ENCODE data around the gene RINT1.
"Not testable (repeated sequence)": the region's sequence is repeated elsewhere in the genome, so short reads cannot be mapped to it uniquely, and the experiment has no call there.

RINT1 gene

DNA sequence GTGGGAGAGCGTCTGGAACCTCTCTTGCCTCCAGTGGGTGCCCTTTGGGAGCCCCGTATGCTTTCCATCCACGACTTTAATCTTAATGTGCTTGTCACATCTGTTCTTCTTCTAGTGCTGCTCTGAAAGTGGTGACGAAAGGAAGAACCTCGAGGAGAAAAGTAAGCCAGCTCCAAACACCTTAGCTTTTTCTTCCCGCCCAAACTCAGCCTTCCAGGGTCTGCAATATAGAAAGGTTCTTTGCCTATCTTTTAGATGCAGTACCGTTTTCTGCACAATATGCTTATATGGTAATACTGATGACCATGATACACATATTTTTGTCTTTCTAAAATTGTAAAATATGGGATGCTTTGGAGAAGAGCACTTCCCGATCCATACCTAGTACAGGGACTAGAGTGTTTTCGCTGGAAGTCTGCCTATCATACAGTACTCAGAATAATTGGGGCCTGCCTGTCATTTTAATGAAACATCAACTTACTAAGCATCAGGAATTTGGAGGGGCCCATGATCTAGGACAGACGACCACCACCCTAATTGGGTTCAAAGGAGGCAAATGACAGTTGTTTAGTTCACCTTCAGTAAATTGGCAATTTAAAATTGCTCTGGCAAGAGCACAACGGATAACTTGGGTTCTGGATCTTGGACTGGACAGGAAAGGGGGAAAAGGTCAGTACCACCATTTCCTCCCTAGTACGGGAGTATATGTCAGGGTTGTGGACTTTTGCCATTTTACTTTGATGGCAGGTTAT, 884 bp downstream of the RINT1 start:
- no peak for DNase-seq (ENCODE audit: low read depth)

DNA sequence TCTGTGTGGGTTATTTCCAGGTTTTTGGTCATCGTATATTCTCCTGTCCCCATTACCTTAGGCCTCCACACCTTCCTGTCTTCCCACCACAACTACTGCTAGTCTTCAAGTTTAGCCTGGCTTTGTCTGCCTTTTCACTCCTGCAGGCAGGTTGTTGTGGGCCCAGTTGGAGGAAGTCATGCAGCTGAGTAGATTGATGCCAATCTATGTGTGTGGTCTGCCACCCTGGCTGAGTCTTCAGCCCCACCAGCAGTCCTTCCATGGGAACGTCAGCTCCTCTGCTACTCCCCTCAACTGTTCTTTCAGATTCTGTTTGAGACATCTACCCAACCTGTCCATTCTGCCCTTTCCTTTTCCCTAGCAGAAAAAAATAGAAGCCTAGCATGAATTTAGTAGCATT, 6.3 kb downstream of the RINT1 start:
- DNase-seq (ENCODE audit: low read depth) = no peak

DNA sequence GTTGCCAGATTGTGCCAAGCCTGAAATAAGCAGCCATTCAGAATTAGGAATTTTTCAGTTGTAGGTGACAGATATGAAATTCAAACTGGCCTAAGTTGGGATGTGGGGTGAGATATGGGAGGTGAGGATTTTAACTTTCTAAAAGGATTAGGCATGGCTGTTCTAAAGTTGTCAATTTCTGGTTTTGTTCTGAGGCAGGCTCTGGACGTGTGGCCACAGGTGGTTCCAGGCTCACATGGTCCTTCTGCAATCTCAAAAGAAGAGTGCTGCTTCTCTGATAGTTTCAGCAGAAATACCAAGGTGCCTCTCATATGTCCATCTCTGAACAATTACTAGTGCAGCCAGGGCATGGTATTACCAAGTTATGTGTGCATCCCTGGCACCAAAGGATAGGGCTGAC, 27.9 kb downstream of the RINT1 start:
- no peak for DNase-seq (ENCODE audit: low read depth)

DNA sequence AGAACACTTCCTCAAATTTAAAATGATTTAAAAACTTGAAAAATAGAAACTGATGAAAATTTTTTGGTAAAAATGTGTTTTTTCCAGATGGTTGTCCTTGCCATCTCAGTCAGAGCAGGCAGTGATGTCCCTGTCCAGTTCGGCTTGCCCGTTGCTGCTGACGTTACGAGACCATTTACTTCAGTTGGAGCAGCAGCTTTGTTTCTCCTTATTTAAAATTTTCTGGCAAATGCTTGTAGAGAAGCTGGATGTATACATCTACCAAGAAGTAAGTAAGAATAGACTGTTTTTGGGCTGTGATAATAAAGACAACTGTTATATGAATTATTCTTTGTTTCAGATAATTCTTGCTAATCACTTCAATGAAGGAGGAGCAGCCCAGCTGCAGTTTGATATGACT, 33.2 kb downstream of the RINT1 start:
- no peak for DNase-seq (ENCODE audit: low read depth)

DNA sequence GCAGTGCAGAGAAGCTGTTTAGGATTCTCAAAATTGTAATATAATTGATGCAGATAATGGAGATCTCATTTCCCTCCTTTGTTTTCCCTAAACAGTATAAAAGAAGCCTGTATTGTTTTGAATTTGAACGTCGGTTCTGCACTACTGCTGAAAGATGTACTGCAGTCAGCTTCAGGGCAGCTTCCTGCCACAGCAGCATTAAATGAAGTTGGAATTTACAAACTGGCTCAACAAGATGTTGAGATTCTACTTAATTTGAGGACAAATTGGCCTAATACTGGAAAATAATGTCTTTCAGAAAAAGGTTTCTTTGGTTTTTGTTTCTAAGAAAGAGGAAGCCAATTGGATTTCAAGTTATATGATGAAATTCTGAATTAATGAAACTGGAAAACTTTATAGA, 35.0 kb downstream of the RINT1 start:
- DNase-seq (ENCODE audit: low read depth) = no peak

DNA sequence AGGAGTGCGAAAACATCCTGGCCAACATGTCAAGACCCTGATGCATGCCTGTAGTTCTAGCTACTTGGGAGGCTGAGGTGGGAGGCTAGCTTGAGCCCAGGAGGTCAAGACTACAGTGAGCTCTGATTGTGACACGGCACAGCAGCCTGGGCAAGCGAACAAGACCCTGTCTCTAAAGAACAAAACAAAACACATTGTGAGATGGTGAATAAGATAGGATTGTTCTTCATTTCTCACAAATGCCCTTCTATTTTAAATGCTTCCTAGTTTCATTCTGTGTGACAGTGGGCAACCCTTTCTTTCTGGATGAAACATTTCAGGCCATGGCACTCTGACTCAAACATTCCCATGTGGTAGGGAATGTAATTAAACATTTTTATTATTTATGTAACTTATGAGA, 35.8 kb downstream of the RINT1 start:
- no peak for DNase-seq (ENCODE audit: low read depth)

DNA sequence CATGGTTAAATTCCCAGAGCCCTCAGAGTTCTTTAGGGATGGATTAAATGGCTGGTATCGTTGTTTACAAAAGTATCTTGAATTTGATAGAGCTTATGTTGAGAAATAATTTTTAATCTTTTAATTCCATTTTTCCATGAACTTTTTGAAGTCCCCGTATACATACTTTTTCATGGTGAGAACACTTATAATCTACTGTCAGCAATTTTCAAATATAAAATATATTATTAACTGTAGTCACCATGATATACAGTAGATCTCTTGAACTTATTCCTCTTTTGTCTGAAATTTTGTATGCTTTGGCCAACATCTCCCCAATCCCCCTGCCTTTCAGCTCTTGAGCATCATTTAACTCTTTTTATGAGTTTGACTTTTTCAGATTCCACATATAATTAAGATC, 39.9 kb downstream of the RINT1 start:
- DNase-seq (ENCODE audit: low read depth) = no peak

DNA sequence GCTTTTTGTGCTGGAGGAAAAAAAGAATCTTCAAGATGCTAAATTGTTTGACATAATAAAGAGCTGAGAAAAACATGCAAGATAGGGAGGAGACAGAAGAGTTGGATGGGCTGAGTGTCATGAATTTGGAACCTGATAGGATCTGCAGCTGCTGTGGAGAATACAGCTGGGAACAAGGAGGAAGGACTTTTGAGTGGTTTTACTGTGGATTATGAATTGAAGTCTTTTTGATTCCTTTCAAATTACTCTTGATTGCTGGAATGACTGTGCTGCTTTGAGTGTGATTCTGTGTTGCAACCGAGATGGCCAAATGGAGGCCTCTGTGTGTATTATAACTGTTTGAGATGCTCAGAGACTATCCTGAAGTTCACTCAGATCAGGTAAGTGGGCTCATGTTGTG, 45.2 kb downstream of the RINT1 start:
- no peak for DNase-seq (ENCODE audit: low read depth)

DNA sequence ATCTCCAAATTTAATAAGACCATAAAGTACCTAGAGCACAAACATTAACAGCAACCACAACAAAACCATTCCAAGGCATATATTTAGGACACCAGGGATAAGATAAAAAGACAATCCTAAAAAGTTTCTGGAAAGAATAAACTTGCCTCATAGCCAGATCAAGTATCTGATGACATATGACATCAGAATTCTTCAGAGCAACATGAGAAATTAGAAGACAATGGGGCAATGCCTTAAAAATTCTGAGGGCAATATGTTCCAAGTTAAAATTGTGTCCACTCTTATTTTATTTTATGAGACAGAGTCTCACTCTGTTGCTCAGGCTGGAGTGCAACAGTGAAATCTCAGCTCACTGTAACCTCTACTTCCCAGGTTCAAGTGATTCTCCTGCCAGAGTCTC, 46.5 kb downstream of the RINT1 start:
- DNase-seq (ENCODE audit: low read depth) = no peak

DNA sequence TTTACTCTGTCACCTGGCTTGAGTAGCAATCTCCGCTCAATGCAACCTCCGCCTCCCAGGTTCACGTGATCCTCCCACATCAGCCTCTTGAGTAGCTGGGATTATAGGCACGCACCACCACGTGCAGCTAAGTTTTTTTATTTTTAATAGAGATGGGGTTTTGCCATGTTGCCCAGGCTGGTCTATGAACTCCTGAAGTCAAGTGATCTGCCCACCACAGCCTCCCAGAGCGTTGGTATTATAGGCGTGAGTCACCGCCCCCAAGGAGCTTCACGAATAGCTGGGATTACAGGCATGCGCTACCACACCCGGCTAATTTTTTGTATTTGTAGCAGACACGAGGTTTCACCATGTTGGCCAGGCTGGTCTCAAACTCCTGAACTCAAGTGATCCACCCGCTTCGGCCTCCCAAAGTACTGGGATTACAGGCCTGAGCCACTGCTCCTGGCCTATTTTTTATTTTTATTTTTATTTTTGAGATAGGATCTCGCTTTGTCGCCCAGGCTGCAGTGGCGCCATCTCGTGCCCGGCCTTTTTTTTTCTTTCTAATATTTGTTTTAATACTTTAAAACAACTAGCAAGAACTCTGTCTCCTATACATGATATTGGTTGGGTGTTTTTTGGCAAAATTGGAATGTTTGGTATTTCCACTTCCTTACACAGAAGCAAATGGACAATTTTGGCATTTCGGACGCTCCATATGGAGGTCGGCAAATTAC, 48.2 kb downstream of the RINT1 start:
- DNase-seq (ENCODE audit: low read depth) = no peak

DNA sequence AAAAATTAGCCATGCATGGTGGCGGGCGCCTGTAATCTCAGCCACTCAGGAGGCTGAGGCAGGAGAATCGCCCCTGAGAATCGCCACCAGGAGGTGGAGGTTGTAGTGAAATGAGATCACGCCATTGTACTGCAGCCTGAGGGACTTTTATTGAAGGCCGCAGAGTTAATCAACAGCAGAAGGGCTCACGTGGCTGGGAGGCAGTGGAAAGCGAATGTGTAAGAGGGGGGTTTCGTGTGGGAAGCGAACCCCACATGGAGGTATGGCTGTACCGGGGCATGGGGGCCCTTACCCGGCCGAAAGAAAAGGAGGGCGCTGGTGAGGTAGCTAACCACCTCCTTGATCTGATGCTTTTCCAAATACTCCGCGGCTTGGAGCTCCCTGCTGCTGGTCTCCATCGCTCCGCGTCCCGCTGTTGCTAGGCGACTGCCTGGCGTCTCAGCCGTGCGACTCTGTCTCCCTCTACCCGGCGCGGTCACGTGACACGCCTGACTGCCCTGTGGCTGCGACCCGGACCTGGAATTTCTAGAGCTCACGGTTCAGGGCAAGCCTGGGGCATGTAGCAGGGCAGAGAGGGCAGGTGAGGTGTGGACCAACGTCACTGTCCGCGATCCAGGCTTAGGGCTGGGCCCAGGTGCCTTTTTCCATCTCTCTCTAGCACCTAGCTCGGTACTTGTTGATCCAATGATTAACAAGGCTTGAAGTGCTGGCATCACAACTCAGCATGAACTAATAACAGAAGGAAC, 49.2 kb downstream of the RINT1 start, which contains the start of gene EFCAB10:
Gene EFCAB10, minus strand, starts transcription at position 428 of the 746 bp plus-strand sequence. Its CDS starts 30 bp downstream, at position 398.
- peak; percentile 31 for DNase-seq (ENCODE audit: low read depth)

DNA sequence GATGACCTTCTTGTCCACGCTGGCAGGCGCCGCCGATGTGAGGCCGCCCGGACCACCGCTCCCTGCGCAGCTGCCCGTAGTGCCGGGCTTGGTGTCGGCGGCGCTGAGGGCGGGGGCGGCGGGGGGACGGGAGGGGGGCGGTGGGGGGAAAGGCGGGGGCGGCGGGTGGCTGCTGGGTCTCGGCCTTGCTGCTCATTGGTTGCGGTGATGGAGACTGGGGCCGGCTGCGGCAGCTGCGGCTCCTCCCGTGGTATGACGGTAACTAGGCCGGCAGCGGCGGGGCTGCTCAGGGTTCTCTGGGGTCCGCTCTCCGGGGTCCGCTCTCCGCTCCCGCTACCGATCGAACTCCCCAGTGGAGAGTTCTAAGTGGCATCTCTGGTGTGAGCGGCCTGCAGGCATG, 51.1 kb downstream of the RINT1 start:
- DNase-seq (ENCODE audit: low read depth) = no peak

DNA sequence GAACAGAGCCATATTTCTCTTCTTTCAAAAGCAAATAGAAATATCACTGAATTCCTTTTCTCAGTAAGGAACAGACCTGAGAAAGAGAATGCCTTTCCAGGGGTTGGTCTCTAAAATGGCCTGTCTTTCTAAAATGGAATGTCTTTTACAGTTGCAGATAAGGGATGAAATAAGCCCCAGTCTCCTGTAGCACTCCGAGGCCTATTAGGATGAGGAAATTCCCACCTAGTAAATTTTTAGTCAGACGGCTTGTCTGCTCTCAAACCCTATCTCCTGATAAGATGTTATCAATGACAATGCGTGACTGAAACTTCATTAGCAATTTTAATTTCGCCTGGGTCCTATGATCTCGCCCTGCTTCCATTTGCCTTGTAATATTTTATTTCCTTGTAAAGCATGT, 52.2 kb downstream of the RINT1 start:
- DNase-seq (ENCODE audit: low read depth) = no peak

DNA sequence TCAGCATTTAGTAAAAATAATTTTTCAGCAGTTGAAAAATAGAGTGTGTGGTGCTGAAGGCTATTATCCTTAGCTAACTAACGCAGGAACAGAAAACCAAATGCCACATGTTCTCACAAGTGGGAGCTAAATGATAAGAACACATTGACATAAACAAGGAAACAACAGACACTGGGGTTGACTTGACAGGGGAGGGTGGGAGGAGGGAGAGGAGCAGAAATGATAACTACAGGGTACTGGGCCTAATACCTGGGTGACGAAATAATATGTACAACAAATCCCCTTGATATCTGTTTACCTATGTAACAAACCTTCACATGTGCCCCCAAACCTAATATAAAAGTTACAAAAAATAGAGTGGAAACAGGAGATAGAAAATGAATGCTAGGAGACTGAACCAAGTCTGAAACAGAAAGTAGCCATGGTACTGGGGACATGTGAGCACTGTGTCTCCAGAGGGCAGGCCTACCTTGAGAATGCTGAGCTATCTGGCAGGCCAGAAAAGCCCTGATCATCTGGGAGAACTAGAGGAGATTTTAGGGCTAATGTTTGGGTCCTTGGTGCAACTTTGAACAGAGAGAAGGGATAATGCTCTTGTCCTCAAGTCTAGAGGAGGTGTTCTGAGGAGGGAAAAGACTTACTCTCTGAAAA, 54.0 kb downstream of the RINT1 start:
- no peak for DNase-seq (ENCODE audit: low read depth)

DNA sequence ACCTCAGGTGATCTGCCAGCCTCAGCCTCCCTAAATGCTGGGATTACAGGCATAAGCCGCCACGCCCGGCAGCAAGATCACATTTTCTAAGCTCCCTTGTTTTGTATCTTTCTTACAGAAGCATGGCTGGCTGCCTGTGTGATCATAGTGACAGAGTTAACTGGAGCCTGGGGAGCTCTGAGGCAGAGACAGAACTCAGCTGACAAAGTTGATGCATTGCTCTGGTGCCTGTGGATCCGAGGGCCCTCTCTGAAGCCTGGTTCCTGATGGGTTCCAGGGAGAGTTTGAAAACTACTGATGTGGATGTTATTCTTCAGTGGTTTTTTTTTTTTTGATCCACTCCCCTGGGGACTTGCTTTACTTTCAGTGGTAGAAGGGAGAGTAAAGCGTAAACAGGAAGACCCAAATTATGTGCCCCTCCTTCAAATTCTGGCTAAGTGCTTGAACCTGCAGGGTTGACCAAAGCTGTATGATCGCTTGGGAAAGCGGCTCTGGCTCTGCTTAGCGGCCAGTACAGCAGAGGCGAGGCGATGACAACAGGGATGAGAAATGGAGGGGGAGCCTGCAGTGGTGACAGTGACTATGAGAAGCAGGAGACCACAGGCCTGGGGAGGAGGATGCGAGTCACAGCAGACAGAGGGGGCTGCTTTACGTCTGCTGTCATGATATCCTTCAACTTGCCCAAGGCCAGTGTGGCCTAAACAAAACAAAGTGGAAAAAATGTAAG, 56.1 kb downstream of the RINT1 start:
- no peak for DNase-seq (ENCODE audit: low read depth)

DNA sequence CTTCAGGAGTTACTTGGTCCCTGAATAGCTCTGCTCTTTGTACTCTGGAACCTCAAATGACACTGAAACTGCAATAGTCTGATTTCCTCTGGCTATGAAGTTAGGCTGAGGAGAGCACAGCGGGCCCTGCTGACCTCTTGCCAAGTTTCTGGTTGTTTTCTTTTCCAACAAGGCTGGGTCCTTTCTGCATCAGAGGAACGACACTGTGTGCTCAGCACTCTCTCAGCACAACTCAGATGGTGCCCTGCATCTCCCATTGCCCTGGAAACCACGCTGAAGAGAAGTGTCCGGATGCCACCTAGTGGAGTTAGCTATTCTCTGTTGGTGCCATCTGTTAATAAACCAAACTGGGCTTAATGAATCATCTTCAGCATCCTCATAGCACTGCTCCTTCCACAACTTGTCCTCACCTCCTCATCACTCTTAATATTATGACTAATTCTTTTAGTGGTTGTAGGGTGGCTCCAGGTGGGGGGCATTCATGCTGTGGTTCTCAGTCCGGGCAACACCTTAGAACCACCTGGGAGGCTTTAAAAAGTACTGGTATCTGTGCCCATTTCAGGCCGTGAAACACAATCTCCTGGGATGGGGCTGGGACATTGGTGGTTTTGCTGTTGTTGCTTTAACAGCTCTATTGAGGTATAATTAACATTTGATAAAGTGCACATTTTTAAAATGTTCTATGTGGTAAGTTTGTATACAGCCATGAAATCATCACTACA, 57.5 kb downstream of the RINT1 start:
- peak; percentile 19 for DNase-seq (ENCODE audit: low read depth)

DNA sequence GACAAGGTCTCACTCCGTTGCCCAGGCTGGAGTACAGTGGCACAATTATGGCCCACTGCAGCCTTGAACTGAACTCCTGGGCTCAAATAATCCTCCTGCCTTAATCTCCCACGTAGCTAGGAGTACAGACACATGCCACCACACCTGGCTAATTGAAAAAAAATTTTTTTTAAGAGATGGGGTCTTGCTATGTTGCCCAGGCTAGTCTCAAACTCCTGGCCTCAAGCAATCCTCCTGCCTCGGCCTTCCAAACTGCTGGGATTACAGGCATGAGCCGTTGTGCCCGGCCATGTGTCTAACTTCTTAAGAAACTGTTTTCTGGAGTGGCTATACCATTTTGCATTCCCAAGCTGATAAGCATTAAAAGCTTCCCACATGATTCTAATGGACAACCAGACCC, 58.8 kb downstream of the RINT1 start:
- DNase-seq (ENCODE audit: low read depth) = no peak

DNA sequence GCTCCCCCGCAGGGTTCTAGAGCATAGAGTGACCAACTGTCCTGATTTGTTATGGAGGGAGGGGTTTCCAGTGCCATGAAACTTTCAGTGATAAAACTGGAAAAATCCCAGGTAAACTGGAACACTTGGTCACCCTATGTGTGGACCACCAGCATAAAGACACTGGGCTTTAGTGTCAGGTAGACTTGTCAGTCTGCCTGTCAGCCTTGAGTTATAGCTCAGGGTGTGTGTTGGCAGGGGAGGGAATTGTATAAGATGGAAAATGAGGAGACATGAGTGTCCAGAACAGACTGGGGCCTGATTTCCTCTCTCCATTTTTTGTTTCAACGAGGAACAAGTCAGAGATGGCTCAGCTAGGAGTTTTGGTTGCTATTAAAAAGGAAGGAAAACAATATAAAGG, 59.5 kb downstream of the RINT1 start:
- no peak for DNase-seq (ENCODE audit: low read depth)

DNA sequence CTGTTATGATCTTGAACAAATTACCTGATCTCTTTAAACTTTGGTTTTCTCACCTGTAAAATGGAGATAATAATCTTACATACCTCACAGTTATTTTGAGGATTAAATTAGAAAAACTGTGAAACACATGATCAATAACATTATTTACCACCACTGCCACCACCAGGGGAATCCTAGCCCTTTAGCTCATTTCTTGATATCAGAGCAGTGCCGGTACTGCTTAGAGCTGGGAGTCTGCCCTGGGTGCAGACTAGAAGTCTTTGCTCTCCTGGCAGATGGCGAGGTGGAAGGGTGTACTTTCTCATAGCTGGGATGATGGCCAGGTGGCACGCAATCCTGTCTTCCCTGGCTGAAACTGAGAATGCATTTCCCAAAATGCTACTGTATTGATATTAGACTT, 62.0 kb downstream of the RINT1 start:
- no peak for DNase-seq (ENCODE audit: low read depth)

DNA sequence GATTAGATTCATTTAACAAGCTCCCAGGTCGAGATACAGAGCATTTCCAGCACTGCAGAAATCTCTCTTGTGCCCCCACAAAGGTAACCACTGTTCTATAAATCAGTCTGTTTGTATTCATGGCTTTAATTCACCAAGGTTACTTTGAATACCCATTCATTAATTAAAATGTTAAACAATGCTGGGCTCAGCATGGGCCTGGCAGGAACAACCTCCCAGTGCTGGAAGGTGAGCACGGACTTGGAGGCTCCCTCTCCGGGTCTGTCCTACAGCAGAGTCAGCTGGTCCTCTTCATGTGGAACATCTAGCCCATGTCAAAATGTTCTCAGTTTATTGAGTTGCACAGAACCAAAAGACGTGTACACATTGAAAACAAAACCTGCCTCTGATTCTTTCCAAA, 64.9 kb downstream of the RINT1 start:
- no peak for DNase-seq (ENCODE audit: low read depth)

DNA sequence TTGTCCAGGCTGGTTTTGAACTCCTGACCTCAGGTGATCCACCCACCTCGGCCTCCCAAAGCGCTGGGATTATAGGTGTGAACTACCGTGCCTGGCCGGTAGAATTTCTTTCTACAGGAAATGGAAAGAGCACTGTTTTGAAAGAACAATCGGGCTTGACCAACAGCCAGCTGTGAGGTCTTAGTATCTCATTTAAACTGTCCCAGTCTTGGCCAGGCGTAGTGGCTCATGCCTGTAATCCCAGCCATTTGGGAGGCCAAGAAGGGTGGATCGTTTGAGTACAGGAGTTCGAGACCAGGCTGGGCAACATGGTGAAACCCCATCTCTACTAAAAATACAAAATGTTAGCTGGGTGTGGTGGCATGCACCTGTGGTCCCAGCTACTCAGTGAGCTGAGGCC, 67.1 kb downstream of the RINT1 start:
- DNase-seq (ENCODE audit: low read depth) = not testable (repeated sequence)

Measured in stimulated activated CD8-positive, alpha-beta memory T cell treated with anti-CD3 and anti-CD28 coated beads, Interleukin-4, amount 100 ng/mL, for 24 hours (primary cell).